Neural progenitor cell (in vitro differentiated cells): ENCODE data around the gene UBAC1.

Experiments
- CTCF ChIP-seq: fragments of 200-600 bp; sonication (generic); IDR thresholded peaks from 2 replicates; pipeline ENCODE4 v1.5.1; 2017; ENCODE audit warnings: antibody characterized with exemption, mild to moderate bottlenecking
- EZH2 ChIP-seq: fragments of 200-600 bp; sonication (generic); IDR thresholded peaks from 2 replicates; pipeline ENCODE4 v1.6.1; 2017; ENCODE audit warnings: antibody characterized with exemption, mild to moderate bottlenecking, moderate library complexity

DNA sequence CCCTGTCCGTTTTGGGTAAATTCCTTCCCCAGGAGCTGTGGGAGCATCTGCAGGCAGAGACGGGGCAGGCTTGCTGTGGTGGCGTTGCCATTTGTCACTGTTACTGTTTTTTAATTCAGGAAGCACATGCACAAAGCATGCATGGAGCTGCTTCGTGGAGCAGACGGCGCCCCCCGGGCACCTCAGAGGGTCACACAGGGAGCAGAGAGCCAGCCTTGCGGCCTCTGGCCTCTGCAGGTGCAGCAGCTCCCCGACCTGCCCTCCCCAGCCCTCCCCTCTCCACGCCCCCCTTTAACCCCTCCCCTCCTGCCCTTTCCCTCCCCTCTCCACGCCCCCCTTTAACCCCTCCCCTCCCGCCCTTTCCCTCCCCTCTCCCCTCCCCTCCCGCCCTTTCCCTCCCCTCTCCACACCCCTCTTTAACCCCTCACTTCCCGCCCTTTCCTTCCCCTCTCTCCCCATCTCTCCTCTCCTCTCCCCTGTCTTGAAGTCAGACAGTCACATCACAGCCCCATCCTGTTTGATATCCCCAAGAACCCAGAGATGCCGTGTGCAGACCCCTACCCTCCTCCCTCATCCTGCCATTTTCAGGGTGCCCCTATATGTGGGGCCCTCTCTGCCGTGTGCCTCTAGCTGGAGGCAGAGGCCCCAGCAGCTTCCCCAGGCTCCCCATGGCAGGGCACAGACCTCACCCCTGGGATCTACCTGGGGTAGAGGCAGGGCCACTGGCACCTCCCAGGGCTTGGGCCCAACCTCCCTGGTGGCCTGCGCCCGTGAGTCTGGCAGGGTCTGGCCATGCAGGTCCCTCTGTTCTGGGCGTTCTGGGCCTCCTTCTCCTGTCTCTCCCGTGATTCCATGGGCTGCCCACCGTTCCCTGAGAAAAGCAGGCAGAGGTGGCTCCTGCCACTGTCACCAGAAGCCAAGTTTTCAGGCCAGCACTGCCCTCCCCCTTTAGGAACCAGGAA is 29.6 kb upstream of the UBAC1 start:
- TF ChIP-seq CTCF (no peak), EZH2 (no peak)
